Stimulated activated CD4-positive, alpha-beta T cell treated with anti-CD3 and anti-CD28 coated beads, Interleukin-2, amount 100 ng/mL, for 48 hours (primary cell): ENCODE results near the gene TMEM125.

Experiments
- DNase-seq, 2 donors: peaks; one replicate each; pipeline ENCODE4 v3.0.0-alpha.2; 2020

TMEM125 gene

GRCh38 chr1:43247256-43247921 lies 22.4 kb upstream of the TMEM125 start:
- DNase-seq: no peak

GRCh38 chr1:43250351-43250761 lies 19.4 kb upstream of the TMEM125 start:
- DNase-seq: no peak

- no peak for DNase-seq
Observed at GRCh38 chr1:43251024-43251423, 18.8 kb upstream of the TMEM125 start.

- no peak for DNase-seq
Observed at GRCh38 chr1:43252225-43252624, 17.6 kb upstream of the TMEM125 start.

- DNase-seq: no peak
Observed at GRCh38 chr1:43253173-43253572, 16.6 kb upstream of the TMEM125 start.

DNA sequence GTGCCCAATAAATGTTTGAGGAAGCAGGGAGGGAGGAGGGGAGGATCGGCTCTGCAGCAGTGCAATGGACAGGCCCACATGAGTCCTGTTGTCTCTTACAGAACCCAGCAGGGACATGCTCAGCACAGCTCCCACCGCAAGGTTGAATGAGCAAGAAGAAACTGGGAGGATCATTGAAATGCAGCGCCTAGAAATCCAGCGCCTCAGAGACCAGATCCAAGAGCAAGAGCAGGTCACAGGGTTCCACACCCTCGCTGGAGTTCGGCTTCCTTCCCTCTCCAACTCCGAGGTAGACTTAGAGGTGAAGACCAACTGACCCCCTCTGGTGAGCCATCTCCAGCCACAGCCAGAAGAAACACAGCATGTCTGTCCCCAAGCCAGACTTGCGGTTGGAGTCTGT lies 15.9 kb upstream of the TMEM125 start:
- DNase-seq: no peak

DNA sequence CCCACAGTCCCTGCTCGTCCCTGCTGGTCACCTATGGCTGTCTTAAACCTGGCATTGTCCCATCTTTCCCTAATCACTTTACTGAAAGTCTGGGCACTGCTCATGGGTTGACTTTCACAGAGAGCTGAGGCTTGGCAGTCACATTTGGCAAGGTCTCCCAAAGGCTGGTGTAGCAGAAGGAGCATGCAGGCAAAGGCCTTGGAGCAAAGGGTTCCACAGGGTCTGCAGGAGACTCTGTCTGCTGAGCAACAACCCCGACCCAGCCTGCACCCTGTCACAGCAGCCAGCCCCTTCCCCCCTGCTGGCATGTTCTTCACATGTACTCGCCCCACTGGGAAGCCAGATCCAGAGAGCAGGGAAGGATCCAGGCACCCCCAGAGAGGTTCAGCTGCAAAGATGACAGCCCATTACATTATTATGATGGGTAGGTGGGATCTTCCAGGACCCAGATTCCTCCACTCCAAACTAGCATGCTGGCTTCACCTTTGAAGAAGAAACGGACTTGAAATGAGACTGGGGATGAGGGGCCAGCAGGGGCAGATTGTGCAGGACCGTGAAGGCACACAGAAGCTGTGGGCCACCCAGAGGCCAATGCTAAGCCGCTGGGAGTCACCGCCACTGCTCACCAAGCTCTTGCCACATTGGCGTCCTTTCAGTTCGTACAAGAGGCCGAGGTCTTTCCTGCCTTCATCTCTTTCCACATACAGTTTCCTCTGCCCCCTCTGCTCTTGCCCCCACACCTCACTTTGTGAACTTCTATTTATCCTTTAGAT lies 14.2 kb upstream of the TMEM125 start:
- DNase-seq: no peak

- DNase-seq: no peak
Observed at GRCh38 chr1:43256675-43257570, 12.9 kb upstream of the TMEM125 start.

DNA sequence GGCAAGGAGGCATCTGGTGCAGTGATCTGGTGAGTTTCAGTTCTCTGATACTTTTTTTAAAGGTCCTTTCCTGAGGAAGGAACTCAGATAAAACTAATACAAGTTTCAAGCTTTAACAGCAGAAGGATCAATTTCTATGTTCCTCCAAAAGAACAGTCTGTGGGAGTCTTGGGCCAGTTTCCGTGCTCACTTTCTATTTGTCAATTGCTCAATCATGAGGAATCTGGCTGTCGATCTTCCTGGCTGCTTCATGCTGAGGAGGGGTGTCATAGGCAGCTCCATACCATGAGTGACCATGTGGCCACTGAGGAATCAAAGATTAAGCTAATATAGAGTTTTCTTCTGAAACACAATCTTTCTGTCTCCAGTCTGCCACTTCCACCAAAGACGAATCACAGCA lies 11.4 kb upstream of the TMEM125 start:
- no peak for DNase-seq

DNA sequence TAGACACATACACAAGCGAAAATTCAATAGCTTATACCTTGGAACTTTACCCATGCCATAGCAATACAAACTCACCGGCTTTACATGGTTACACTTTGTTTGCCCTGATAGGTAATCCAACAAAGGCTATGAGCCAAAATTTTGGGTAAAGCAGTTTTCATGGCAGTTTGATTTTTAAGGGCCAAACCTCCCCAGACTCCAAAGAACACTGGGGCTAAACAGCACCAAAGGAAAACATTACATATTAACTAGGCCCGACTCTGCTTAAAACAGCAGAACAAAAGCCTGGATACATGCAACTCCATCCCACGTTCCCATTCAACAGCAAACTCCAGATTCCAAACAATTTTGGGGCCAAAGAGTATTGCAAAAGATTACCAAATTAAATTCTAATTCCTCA lies 4.4 kb upstream of the TMEM125 start:
- DNase-seq: no peak

GRCh38 chr1:43266881-43267280 lies 2.9 kb upstream of the TMEM125 start:
- no peak for DNase-seq

DNA sequence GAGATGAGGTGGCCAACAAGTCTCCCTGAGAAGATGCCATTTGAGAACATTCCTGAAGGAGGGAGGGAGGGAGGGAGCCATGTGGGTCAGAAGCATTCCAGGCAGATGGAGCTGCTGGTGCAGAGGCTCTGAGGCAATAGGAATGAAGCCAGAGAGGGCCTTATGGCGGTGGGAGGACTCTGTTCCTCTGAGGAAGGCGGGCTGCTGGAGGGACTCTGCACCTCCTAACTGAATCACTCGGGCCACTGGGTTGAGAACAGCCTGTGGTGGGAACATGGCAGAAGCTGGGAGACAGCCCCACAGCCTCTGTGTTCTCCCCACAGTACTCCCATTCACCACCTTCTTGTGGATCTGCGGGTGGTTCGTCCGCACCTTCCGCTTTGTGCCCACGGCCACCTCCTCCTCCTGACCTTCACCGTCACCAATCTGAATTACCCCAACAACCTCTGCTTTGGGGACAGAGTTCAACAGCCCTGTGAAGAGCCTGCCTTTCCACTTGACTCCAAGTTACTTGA lies 2.4 kb upstream of the TMEM125 start:
- DNase-seq: no peak

DNA sequence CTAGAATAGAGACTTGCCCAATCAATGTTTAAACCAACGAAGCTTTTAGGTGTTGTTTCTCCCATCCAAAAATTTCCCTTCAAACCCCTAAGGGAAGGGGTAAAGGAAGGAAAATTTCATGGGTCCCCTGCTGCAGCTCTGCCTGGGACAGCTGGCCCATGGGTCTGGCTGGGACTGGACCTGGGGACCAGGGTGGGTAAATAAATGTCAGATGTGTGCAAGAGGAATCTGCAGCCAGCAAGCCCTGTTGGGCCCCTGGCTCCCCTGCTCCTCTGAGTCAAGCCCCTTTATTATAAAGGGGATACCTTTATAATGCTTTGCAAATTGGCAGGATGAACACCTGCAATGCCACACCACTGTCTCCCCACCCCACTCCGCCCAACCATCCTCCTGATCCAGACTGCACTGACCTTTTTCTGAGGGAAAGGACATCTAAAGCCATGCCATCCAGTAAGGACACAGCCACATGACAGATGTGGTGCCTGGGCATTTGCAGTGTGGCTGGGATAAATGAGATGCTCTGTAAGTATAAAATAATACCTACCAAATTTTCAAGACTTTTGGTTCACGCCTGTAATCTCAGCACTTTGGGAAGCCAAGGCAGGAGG lies 1.9 kb upstream of the TMEM125 start:
- no peak for DNase-seq

DNA sequence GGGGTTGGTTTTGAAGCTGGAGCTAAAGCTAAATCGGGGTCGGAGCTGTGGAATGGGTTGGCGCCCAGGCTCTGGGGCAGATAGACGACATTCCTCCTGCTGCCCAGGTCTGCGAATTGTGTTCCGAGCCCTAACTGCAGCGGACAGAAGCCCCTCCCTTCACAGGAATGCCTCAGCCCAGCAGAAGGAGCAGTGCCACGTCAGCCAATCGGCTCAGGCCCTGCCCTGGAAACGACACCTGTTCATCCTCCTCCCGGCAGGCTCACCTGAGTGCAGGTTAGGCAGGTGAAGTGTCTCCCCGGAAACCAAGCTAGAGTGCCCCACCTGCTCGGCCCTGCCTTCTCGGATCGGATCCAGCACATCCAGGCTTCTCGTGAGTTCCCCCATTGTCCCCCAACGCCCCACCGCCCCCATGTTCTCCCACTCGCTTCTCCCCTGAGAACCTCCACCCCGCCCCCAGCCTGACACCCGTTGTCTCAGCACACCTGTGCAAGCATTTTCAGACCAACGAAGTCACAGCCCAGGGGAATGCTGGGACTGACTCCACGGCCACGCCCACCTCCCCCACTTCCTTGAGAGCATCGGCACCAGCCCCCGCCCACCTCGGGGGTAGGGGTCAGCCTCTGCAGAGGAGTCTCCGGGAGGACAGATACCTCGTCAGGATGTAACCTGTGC lies 775 bp downstream of the TMEM125 start:
- no peak for DNase-seq

- no peak for DNase-seq
Observed at GRCh38 chr1:43271186-43272118, 1.7 kb downstream of the TMEM125 start.

DNA sequence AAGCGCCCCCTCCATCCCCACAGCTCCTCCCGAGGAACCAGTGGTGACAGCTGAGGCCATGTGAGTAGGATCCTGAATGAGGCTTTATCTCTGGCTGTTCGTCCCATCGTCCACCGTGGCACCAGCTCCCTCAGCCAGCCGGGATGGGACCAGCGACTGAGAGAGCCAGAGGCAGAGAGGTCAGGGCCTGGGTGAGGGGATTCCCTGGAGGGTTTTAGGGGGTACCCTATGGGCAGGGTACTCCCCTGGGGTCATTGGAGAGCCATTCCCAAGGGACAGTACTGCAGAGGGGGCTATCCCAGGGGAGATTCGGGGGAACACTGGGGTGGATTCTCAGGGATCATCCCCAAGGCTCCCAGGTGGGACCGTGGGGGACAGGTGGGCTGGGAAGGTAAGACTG lies 2.4 kb downstream of the TMEM125 start:
- DNase-seq: no peak

- DNase-seq: no peak
Observed at GRCh38 chr1:43272576-43273571, 3.1 kb downstream of the TMEM125 start.

GRCh38 chr1:43273708-43274107 lies 3.9 kb downstream of the TMEM125 start:
- no peak for DNase-seq

DNA sequence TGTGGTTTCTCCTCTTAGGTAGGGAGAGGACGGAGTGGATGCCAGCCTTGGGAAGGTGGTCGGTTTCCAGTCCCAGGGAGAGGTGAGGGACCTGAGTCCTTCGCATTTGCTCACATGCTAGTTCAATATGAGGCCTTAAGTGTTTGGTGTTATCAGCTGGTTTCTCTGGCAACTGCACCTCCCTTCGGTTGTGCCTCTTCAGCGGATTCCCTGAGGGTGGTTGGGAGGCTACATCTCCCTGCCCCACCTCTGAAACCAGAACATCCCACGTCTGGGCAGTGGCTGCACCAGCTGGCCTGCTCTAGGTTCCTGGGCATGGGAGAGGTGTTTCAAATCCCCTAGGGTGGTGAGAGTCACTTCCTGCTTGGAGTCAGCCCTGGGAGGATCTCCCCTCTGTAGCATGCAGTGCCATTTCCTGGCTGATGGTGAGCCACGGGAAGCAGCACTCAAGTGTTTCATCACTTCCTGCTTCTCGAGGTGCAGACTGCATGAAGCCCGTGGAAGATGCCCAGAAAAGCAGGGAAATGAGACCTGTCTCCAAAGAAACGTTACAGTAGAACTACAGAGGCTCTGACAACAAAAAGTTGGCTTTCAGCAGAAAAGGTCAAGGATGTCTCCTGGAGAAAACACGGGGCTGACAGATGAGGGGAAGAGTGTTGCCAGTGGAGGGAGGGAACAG lies 4.5 kb downstream of the TMEM125 start:
- peak; percentile 12 to 19 for DNase-seq
